Activated CD4-positive, alpha-beta T cell treated with anti-CD3 and anti-CD28 coated beads for 48 hours (primary cell): ENCODE results near the gene GSAP.
A peak's percentile ranks its signal among the peaks of the same experiment; 100 is the strongest.

Source experiments
- DNase-seq: peaks from one replicate; pipeline ENCODE4 v3.0.0-alpha.2; 2020

The GSAP gene

GRCh38 chr7:77433901-77434300 lies 17.8 kb upstream of the GSAP start:
- DNase-seq = no peak

- DNase-seq = no peak
Observed at GRCh38 chr7:77430927-77431326, 14.8 kb upstream of the GSAP start.

- no peak for DNase-seq
Observed at GRCh38 chr7:77428777-77429231, 12.7 kb upstream of the GSAP start.

- peak; percentile 19 for DNase-seq
Observed at GRCh38 chr7:77427996-77428603, 12.0 kb upstream of the GSAP start.

GRCh38 chr7:77426521-77427051 lies 10.4 kb upstream of the GSAP start:
- DNase-seq = no peak

GRCh38 chr7:77426052-77426404 lies 9.9 kb upstream of the GSAP start:
- no peak for DNase-seq

- no peak for DNase-seq
Observed at GRCh38 chr7:77425101-77426051, 9.2 kb upstream of the GSAP start.

- DNase-seq = no peak
Observed at GRCh38 chr7:77422500-77422899, 6.4 kb upstream of the GSAP start.

- DNase-seq = no peak
Observed at GRCh38 chr7:77420986-77421672, 5.0 kb upstream of the GSAP start.

- DNase-seq = no peak
Observed at GRCh38 chr7:77420438-77420837, 4.3 kb upstream of the GSAP start.

- DNase-seq = no peak
Observed at GRCh38 chr7:77419102-77419501, 3.0 kb upstream of the GSAP start.

GRCh38 chr7:77417801-77418200 lies 1.7 kb upstream of the GSAP start:
- DNase-seq = no peak

GRCh38 chr7:77416621-77417371 lies 647 bp upstream of the GSAP start:
- DNase-seq = no peak

GRCh38 chr7:77415476-77415822 lies 700 bp downstream of the GSAP start:
- DNase-seq = no peak

- no peak for DNase-seq
Observed at GRCh38 chr7:77413861-77414424, 2.2 kb downstream of the GSAP start.

- no peak for DNase-seq
Observed at GRCh38 chr7:77413128-77413527, 3.0 kb downstream of the GSAP start.

GRCh38 chr7:77409739-77410547 lies 6.2 kb downstream of the GSAP start:
- DNase-seq = no peak

GRCh38 chr7:77409005-77409738 lies 7.0 kb downstream of the GSAP start:
- DNase-seq = no peak

GRCh38 chr7:77407906-77408305 lies 8.2 kb downstream of the GSAP start:
- no peak for DNase-seq

- DNase-seq = no peak
Observed at GRCh38 chr7:77406421-77406820, 9.7 kb downstream of the GSAP start.

GRCh38 chr7:77404641-77405040 lies 11.5 kb downstream of the GSAP start:
- no peak for DNase-seq
